Neural progenitor cell (in vitro differentiated cells): Measurements from ENCODE around the gene STXBP4. TPM values are rescaled to one million over a fixed set of nuclear protein-coding genes. Genes with fewer than 3 reads are reported as not detected.

Source experiments
- DNase-seq: peaks from one replicate; pipeline ENCODE4 v3.0.0-alpha.2; 2016; ENCODE audit warnings: low spot score
- H2AFZ ChIP-seq: fragments of 200-600 bp; sonication (generic); replicated peaks from 2 replicates; pipeline ENCODE4 v1.6.1; 2016; ENCODE audit warnings: antibody characterized with exemption
- H3F3A ChIP-seq: fragments of 200-600 bp; sonication (generic); 2 replicates; pipeline ENCODE4 v1.6.1; 2016; ENCODE audit warnings: antibody characterized with exemption, low read depth
- H3K27ac ChIP-seq: fragments of 200-600 bp; sonication (generic); 2 replicates; pipeline ENCODE4 v1.5.1; 2016; ENCODE audit warnings: mild to moderate bottlenecking
- H3K27me3 ChIP-seq: fragments of 200-600 bp; sonication (generic); 2 replicates; pipeline ENCODE4 v1.6.1; 2016; ENCODE audit warnings: mild to moderate bottlenecking, moderate library complexity
- H3K36me3 ChIP-seq: fragments of 200-600 bp; sonication (generic); 2 replicates; pipeline ENCODE4 v1.5.1; 2016
- H3K4me1 ChIP-seq: fragments of 200-600 bp; sonication (generic); 2 replicates; pipeline ENCODE4 v1.6.1; 2016; ENCODE audit warnings: mixed run types
- H3K4me2 ChIP-seq: fragments of 200-600 bp; sonication (generic); 2 replicates; pipeline ENCODE4 v1.6.1; 2016
- H3K4me3 ChIP-seq: fragments of 200-600 bp; sonication (generic); 2 replicates; pipeline ENCODE4 v1.5.1; 2016
- H3K79me2 ChIP-seq: fragments of 200-600 bp; sonication (generic); 2 replicates; pipeline ENCODE4 v1.6.1; 2016; ENCODE audit warnings: low read depth
- H3K9ac ChIP-seq: fragments of 200-600 bp; sonication (generic); 2 replicates; pipeline ENCODE4 v1.6.1; 2016
- H3K9me3 ChIP-seq: fragments of 200-600 bp; sonication (generic); 2 replicates; pipeline ENCODE4 v1.5.1; 2016; ENCODE audit warnings: low read depth
- H4K20me1 ChIP-seq: fragments of 200-600 bp; sonication (generic); 2 replicates; pipeline ENCODE4 v1.6.1; 2016; ENCODE audit warnings: low read depth
- H3K27ac Mint-ChIP-seq: 3 replicates; pipeline ENCODE4 v1.8.0; 2021; ENCODE audit warnings: mixed read lengths
- H3K27me3 Mint-ChIP-seq: 2 replicates; pipeline ENCODE4 v1.8.0; 2022; ENCODE audit warnings: low read depth, mild to moderate bottlenecking, inconsistent platforms, moderate library complexity, mixed read lengths; ENCODE audit not compliant: insufficient read depth
- H3K36me3 Mint-ChIP-seq: 3 replicates; pipeline ENCODE4 v1.8.0; 2021; ENCODE audit warnings: mixed read lengths
- H3K4me1 Mint-ChIP-seq: 3 replicates; pipeline ENCODE4 v1.8.0; 2021; ENCODE audit warnings: mixed read lengths
- H3K4me3 Mint-ChIP-seq: 3 replicates; pipeline ENCODE4 v1.8.0; 2021; ENCODE audit warnings: mild to moderate bottlenecking, moderate library complexity, mixed read lengths
- H3K9me3 Mint-ChIP-seq: 3 replicates; pipeline ENCODE4 v1.8.0; 2020; ENCODE audit warnings: mixed read lengths
- EZH2 ChIP-seq: fragments of 200-600 bp; sonication (generic); IDR thresholded peaks from 2 replicates; pipeline ENCODE4 v1.6.1; 2017; ENCODE audit warnings: antibody characterized with exemption, mild to moderate bottlenecking, moderate library complexity
- EZH2phosphoT487 ChIP-seq: fragments of 200-600 bp; sonication (generic); IDR thresholded peaks from 2 replicates; pipeline ENCODE4 v1.6.1; 2017; ENCODE audit warnings: antibody characterized with exemption
- total RNA-seq: library from RNA; depleted of rRNA; stranded (reverse); fragments of >200 nt; gene quantifications from 2 replicates; pipeline ENCODE4 v1.2.3, GENCODE V29; 2015; ENCODE audit warnings: low replicate concordance
- TF ChIP-seq, protein P1 (sequence below): fragments of 200-600 bp; sonication (generic); IDR thresholded peaks from 2 replicates; pipeline ENCODE4 v1.5.1; 2017; ENCODE audit warnings: antibody characterized with exemption, mild to moderate bottlenecking

The STXBP4 gene
- total RNA-seq, 1 donor from 2014 or later = 111 TPM

GRCh38 chr17:55158439-55158838 is 189.9 kb downstream of the STXBP4 start:
- H3K4me3 Mint-ChIP-seq = no peak overlapping the region
- DNase-seq = no peak
- Histone ChIP-seq H3K27me3 (no peaks in the 10 kb centered on the region), H3K36me3 (no peaks in the 10 kb centered on the region), H3K79me2 (no peaks in the 10 kb centered on the region), H3K9ac (no peak overlapping the region), H4K20me1 (no peaks in the 10 kb centered on the region), H3K9me3 (no peaks in the 10 kb centered on the region), H2AFZ (no peak overlapping the region), H3K4me2 (no peak overlapping the region), H3K4me1 (no peaks in the 10 kb centered on the region), H3K4me3 (no peak overlapping the region), H3F3A (no peaks in the 10 kb centered on the region), H3K27ac (no peak overlapping the region)
- no peak overlapping the region for H3K27ac Mint-ChIP-seq
- TF ChIP-seq EZH2 (no peak), EZH2phosphoT487 (no peak)
- TF ChIP-seq, protein P1, sequence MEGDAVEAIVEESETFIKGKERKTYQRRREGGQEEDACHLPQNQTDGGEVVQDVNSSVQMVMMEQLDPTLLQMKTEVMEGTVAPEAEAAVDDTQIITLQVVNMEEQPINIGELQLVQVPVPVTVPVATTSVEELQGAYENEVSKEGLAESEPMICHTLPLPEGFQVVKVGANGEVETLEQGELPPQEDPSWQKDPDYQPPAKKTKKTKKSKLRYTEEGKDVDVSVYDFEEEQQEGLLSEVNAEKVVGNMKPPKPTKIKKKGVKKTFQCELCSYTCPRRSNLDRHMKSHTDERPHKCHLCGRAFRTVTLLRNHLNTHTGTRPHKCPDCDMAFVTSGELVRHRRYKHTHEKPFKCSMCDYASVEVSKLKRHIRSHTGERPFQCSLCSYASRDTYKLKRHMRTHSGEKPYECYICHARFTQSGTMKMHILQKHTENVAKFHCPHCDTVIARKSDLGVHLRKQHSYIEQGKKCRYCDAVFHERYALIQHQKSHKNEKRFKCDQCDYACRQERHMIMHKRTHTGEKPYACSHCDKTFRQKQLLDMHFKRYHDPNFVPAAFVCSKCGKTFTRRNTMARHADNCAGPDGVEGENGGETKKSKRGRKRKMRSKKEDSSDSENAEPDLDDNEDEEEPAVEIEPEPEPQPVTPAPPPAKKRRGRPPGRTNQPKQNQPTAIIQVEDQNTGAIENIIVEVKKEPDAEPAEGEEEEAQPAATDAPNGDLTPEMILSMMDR = no peak
- peaks cover 6% of the 10 kb centered on the region for H3K36me3 Mint-ChIP-seq
- H3K9me3 Mint-ChIP-seq = no peaks in the 10 kb centered on the region
- H3K27me3 Mint-ChIP-seq = no peaks in the 10 kb centered on the region
- H3K4me1 Mint-ChIP-seq = no peaks in the 10 kb centered on the region

DNA sequence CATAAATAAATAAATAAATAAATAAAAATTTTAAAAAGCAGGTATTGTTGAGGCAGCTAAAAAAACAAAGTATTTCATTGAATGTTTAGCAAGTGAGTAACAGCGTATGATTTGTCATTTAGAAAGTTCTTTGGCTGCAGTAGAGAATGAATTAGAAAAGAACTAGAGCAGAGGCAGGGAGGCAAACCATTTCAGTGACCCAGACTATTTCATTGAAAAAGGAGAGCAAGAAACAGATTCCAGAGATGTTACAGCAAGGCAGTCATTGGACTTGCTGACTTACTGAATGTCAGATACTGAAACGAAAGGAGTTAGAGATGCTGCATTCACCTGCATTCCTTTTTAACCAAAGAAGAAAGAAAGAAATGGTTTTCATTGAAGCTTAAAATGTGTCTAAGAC is 190.7 kb downstream of the STXBP4 start:
- Histone ChIP-seq H4K20me1 (no peaks in the 10 kb centered on the region), H3K9me3 (no peaks in the 10 kb centered on the region), H3K4me1 (no peaks in the 10 kb centered on the region), H3K4me2 (no peak overlapping the region), H3K79me2 (no peaks in the 10 kb centered on the region), H3K9ac (no peak overlapping the region), H3F3A (no peaks in the 10 kb centered on the region), H2AFZ (no peak overlapping the region), H3K27ac (no peak overlapping the region), H3K36me3 (no peaks in the 10 kb centered on the region), H3K4me3 (no peak overlapping the region), H3K27me3 (no peaks in the 10 kb centered on the region)
- TF ChIP-seq EZH2phosphoT487 (no peak), EZH2 (no peak)
- TF ChIP-seq, protein P1 = no peak
- H3K9me3 Mint-ChIP-seq = no peaks in the 10 kb centered on the region
- H3K36me3 Mint-ChIP-seq = peaks cover 8% of the 10 kb centered on the region
- no peak overlapping the region for H3K4me3 Mint-ChIP-seq
- no peaks in the 10 kb centered on the region for H3K27me3 Mint-ChIP-seq
- H3K4me1 Mint-ChIP-seq = no peaks in the 10 kb centered on the region
- DNase-seq = no peak
- no peak overlapping the region for H3K27ac Mint-ChIP-seq

- Histone ChIP-seq H3F3A (no peaks in the 10 kb centered on the region), H4K20me1 (no peaks in the 10 kb centered on the region), H3K9ac (no peak overlapping the region), H2AFZ (no peak overlapping the region), H3K4me1 (no peaks in the 10 kb centered on the region), H3K79me2 (no peaks in the 10 kb centered on the region), H3K4me2 (no peak overlapping the region), H3K9me3 (no peaks in the 10 kb centered on the region), H3K27ac (no peak overlapping the region), H3K36me3 (no peaks in the 10 kb centered on the region), H3K27me3 (no peaks in the 10 kb centered on the region), H3K4me3 (no peak overlapping the region)
- Mint-ChIP-seq H3K27ac (no peak overlapping the region), H3K4me1 (no peaks in the 10 kb centered on the region), H3K4me3 (no peak overlapping the region), H3K27me3 (no peaks in the 10 kb centered on the region), H3K36me3 (peaks cover 10% of the 10 kb centered on the region), H3K9me3 (no peaks in the 10 kb centered on the region)
- TF ChIP-seq EZH2phosphoT487 (no peak), EZH2 (no peak)
- peak; percentile 5 for DNase-seq
Measured at GRCh38 chr17:55160501-55160900, 191.9 kb downstream of the STXBP4 start.

DNA sequence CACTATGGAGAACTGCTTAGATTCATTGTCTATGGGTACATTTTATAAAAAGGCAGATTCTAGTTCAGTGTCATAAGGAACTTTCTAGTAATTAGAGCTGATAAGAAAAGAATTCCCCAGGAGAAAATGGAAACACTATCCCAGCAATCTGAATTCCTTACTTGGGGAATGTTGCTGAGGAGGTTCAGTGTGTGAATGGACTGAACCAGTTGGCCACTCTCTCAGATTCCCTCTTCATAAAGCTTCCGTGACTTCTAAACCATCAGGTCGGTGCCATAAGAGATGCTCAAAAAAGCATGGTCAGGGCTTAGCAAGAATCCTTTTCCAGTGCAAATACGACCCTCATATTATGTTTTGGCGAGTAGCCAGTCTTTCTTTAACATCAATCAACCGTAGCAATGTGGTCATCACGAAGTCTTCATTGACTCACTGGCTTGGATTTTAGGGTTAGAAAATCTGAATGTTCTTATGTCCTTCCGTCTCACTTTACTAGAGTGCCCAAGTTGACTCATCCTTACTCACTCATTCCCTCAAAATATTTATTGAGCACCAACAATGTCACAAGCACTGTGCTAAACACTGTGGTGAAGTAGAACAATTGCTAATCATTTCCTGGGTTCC is 193.5 kb downstream of the STXBP4 start:
- TF ChIP-seq, protein P1 = no peak
- TF ChIP-seq EZH2phosphoT487 (no peak), EZH2 (no peak)
- DNase-seq = no peak
- H3F3A ChIP-seq = no peaks in the 10 kb centered on the region
- no peaks in the 10 kb centered on the region for H3K36me3 ChIP-seq
- no peaks in the 10 kb centered on the region for H3K27me3 Mint-ChIP-seq
- H3K4me3 ChIP-seq = no peak overlapping the region
- H2AFZ ChIP-seq = no peak overlapping the region
- H3K4me1 ChIP-seq = no peaks in the 10 kb centered on the region
- no peaks in the 10 kb centered on the region for H4K20me1 ChIP-seq
- no peak overlapping the region for H3K4me3 Mint-ChIP-seq
- H3K79me2 ChIP-seq = no peaks in the 10 kb centered on the region
- no peak overlapping the region for H3K9ac ChIP-seq
- peaks cover 10% of the 10 kb centered on the region for H3K36me3 Mint-ChIP-seq
- no peak overlapping the region for H3K27ac Mint-ChIP-seq
- H3K4me2 ChIP-seq = no peak overlapping the region
- H3K27ac ChIP-seq = no peak overlapping the region
- H3K4me1 Mint-ChIP-seq = no peaks in the 10 kb centered on the region
- H3K9me3 ChIP-seq = no peaks in the 10 kb centered on the region
- H3K27me3 ChIP-seq = no peaks in the 10 kb centered on the region
- H3K9me3 Mint-ChIP-seq = no peaks in the 10 kb centered on the region
